ENCODE data around the gene PDE7B.

GRCh38 chr6:135944120-135944519 is 92.6 kb downstream of the PDE7B start:
- TF ChIP-seq GABPB1 (CRISPR knock-in tag; IDR thresholded peaks at IDR 0.05) = no peak
- no peak for TF ChIP-seq PPARD (CRISPR knock-in tag; IDR thresholded peaks at IDR 0.05)
- no peak for TF ChIP-seq CTCF (IDR thresholded peaks at IDR 0.05 in 2 of 3, conservative IDR thresholded peaks at IDR 0.05 in 1 of 3; ENCODE audit: insufficient read depth in 2 of 3, low read depth in 1 of 3, low read length in 3 of 3)
- TF ChIP-seq ZFP36 (IDR thresholded peaks at IDR 0.05; ENCODE audit: low read depth, low read length, partially characterized antibody) = no peak
- no peak for TF ChIP-seq ZZZ3 (IDR thresholded peaks at IDR 0.05)
- no peak for TF ChIP-seq TAF1 (IDR thresholded peaks at IDR 0.05; ENCODE audit: control insufficient read depth, extremely low read depth, insufficient read depth, low read length, severe bottlenecking)
- no peak for TF ChIP-seq EP300 (IDR thresholded peaks at IDR 0.05; ENCODE audit: low read length)
- TF ChIP-seq SOX6 (IDR thresholded peaks at IDR 0.05) = no peak
- TF ChIP-seq ZNF263 (CRISPR knock-in tag; IDR thresholded peaks at IDR 0.05; ENCODE audit: borderline replicate concordance) = no peak
- no peak for TF ChIP-seq FOXK1 (CRISPR knock-in tag; IDR thresholded peaks at IDR 0.05; ENCODE audit: borderline replicate concordance)
- no peak for TF ChIP-seq ZBTB8A (IDR thresholded peaks at IDR 0.05; ENCODE audit: partially characterized antibody)
- TF ChIP-seq EZH2 (IDR thresholded peaks at IDR 0.05; ENCODE audit: borderline replicate concordance, low read depth, low read length) = no peak
